ENCODE measurements around the gene FAM107B.

GRCh38 chr10:14823966-14824365, 49.3 kb upstream of the FAM107B start:
- TF ChIP-seq CTCF (conservative IDR thresholded peaks at IDR 0.05; ENCODE audit: low read depth, low read length), result no peak
- TF ChIP-seq EZH2 (IDR thresholded peaks at IDR 0.05; ENCODE audit: borderline replicate concordance, low read depth, low read length, poor library complexity, severe bottlenecking), result no peak
